GM18870 (cell line): ENCODE measurements around the gene RELN.
"Not testable (repeated sequence)": the region's sequence is repeated elsewhere in the genome, so short reads cannot be mapped to it uniquely, and the experiment has no call there.

Experiments used
- ATAC-seq: cut with Tn5 transposase; IDR thresholded peaks from one replicate; pipeline ENCODE4 v1.9.1; 2021; ENCODE audit warnings: moderate library complexity; ENCODE audit not compliant: unreplicated experiment

Gene RELN

DNA sequence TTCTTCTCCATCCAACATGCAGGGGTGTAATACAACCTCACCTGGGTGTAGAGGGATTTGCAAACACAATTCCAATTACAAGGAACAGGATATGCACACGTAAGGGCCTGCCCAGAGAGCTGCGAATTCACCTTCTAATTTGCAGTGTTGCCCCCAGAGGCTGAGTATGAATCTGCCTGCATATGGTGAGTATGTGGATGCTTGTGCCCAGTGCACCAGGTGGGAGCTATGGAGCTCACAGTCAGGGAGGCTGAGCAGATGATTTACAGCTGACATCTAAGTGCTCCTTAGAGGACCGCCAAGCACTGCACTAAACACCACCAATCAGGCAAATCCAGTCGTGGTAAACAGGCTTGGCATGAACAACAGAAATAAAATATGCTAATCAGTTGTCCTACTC lies 132.0 kb downstream of the RELN start:
- no peak for ATAC-seq

DNA sequence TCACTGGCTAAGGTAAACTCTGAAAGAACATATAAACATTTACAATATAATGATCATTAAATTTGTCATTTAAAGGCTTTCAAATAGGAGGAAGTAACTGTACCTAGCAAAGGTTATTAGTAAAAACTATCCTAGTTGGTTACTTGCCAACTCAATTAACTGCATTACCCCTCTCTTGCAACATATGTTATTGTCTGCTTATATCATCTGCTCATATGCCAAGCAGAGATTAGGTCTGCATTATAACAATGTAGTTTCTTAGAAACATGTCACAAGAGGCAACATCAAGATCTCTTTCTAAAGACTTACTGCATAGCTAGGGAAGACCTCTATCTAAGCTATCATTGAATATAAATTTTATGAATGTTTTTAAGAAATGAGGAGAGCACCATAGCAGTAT lies 132.5 kb downstream of the RELN start:
- ATAC-seq, result no peak

GRCh38 chr7:103855671-103856070 lies 133.8 kb downstream of the RELN start:
- no peak for ATAC-seq

- ATAC-seq, result no peak
Measured at GRCh38 chr7:103854611-103855010, 134.8 kb downstream of the RELN start.

DNA sequence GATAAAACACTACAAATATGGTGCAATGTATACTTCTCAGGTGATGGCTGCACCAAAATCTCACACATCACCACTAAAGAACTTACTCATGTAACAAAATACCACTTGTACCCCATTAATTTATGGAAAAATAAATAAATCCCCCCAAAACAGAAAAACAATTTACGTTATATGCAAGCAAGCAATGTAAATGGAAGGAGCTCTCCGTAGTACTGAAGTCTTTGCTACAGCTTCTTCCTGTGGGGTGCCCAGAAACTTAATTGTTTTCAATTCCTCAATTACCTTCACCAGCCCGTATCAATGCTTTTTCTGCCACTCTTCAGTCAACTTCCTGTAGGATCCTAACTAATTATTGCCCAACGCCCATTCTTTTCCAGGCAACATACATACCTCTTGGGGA lies 138.1 kb downstream of the RELN start:
- ATAC-seq, result no peak

- ATAC-seq, result no peak
Measured at GRCh38 chr7:103843689-103844480, 145.6 kb downstream of the RELN start.

DNA sequence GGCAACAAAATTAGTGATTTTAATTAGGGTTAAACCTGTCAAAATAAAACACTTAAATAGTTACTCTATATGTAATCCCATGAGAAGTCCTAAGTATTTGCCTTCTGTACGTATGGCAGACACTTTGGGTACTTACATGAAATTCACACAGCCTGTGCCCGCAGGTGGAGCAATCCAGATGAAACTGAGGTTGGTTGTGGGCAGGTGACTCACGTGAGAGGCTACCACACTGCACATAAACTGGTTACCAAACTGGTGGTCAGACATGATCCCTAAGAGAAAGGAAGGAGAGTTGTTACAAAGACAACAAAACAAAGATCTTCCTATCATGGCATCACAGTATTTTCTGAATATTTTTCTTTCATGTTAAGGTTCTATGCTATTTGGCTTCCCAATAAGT lies 156.1 kb downstream of the RELN start:
- ATAC-seq, result no peak

- ATAC-seq, result no peak
Measured at GRCh38 chr7:103832438-103832837, 157.0 kb downstream of the RELN start.

DNA sequence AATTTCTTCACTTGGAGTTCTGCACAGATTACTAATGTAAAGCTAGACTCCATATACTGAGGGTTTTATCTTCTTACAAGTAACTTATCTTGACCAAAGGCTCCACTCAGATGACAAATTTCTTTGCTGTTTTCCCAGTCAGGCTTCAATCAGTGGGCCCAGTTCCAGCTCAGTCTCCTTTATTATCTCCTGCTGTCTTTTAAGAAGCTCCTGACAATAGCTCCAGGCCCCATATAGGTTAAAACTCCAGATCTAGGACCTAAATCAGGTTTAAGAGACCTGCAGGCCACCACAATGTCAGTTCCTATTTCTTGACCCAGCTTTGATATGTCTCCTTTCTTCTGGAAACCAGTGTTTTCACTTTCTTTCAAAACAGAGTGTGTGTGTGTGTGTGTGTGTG lies 165.2 kb downstream of the RELN start:
- no peak for ATAC-seq

DNA sequence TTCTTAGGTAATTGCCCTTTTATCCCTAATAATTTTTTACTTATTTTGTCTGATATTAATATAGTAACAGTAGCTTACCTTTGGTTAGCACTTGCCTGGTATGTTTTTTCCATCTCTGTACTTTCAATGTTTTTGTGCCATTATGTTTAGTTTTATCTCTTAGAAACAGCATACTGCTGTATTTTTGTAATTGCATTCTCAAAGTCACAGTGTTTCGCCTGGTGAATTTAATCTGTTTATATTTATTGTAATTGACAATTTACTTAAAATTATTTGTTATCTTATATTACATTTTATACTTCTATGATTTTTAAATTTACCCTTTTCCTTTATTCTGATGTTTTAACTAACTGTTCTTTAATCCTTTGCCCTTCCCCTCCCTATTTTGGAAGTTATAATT lies 166.4 kb downstream of the RELN start:
- ATAC-seq, result no peak

DNA sequence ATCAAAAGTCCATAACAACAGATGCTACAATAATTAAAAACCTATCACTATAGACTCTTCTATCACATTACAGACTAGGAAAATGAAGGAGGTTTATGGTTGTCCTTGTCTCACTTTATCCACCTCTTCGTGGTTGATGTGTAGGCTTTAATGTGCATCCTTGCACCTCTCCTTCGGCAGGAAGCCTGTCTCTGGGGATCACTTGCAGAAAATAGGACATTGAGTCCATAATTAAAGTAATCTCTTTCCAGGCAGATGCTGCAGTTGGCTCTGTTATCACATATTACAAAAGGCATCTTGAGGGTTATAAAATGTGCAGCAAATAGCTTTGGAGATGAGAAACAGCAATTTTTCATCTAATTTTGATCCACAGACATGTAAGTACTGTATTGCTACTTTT lies 168.4 kb downstream of the RELN start:
- no peak for ATAC-seq

GRCh38 chr7:103815972-103816371 lies 173.5 kb downstream of the RELN start:
- not testable (repeated sequence) for ATAC-seq

- no peak for ATAC-seq
Measured at GRCh38 chr7:103813970-103814369, 175.5 kb downstream of the RELN start.

DNA sequence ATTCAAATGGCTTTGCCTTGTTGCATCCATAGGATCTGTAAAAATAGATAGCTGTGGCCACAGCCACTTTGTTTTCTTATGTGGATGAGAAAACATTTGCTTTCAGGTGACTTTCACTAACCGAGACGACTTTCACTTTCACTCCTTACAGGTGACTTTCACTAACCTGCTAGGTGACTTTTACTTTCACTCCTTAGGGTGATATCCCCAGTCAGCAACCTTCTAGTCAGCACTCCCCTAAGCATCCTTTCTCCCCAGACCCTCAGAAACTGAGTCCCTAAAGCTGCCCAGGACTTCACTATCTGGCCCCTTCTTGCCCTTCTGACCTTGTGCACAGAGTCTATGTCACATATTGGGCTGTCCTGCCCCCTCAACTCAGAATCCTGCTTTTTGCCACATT lies 177.5 kb downstream of the RELN start:
- ATAC-seq, result no peak

GRCh38 chr7:103811290-103811689 lies 178.2 kb downstream of the RELN start:
- ATAC-seq, result no peak

- ATAC-seq, result no peak
Measured at GRCh38 chr7:103810112-103810744, 179.2 kb downstream of the RELN start.

GRCh38 chr7:103809229-103809994 lies 180.0 kb downstream of the RELN start:
- ATAC-seq, result no peak

GRCh38 chr7:103805346-103805745 lies 184.1 kb downstream of the RELN start:
- no peak for ATAC-seq

DNA sequence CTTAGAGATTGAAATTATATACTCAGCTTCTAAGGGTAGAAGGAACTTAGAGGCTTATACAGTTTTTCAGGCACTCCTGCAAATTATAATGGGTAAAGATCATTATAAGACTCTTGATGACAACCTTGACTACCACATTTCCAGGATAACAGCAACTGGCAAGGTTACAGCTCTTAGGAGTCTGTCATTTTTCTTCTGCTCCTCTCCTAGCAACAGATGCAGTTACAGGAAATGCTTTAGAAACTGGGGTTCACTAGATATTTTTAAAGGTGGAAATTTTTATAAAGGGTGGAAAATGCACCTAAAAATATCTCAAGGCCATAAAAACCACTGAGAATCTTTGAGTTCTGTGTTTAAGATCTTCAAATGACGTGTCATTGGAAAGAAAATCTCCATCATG lies 185.8 kb downstream of the RELN start:
- ATAC-seq, result no peak

DNA sequence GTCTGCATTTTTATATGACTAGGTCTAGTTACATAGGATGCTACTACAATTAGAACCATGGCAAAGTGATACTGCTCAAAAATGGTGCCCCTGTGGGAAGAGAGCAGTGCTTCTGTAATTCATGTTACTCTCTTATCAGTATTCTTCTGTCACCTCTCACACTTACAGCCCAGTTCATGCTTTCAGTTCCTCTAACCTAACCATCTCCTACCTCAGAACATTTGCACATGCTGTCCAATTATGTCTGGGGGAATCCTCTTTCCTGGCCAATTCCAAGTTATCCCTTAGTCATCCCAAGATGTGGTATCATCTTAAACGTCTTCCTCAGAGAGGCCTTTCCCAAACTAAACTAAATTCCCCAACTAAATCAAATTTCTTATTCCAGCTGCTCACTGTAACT lies 190.2 kb downstream of the RELN start:
- no peak for ATAC-seq

- ATAC-seq, result no peak
Measured at GRCh38 chr7:103797647-103798307, 191.7 kb downstream of the RELN start.
